Measurements from ENCODE around the gene TPPP3.
A peak's percentile ranks its signal among the peaks of the same experiment; 100 is the strongest.

The TPPP3 gene

DNA sequence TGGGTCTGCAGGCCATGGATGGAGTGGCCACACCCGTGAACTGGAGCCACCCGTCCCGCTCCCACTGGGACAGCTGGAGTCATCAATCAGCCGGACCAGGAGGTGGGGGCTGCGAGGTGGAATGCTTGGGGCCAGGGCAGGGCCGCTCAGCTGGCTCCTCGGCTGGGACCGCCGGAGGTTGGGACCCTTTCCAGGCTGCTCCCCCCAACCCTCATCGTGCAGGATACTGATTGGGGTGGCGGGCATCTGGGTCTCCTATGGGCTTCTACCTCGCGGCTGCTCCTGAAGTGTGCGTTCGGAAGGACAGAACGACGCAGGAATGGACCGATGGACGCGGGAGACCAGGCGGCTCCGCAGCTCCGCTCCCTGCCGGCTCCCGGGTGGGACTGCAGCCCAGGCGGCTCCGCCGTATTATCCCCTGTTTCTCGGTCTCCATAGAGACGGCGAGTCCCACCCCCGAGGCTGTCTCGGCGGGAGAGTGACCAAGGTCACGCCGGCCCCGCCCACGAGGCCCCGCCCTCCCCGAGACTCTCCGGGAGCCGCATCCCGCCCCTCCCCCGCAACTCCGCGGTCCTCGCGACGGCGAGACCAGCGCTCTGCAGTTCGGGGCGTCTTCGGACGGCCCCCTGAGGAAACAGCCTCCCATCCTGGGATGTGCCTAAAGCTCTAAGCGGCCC, at the start of gene TPPP3:
TPPP3 (minus strand) TSS at position 388 of the 677 bp plus-strand sequence. CDS start 2,387 bp downstream, outside the sequence.
- no peak within 1 kb of the TSS for H3K27ac Mint-ChIP-seq
- H3K4me1 Mint-ChIP-seq (ENCODE audit: low read depth): peaks cover 8% of the 10 kb centered on the region
- peaks cover 41% of the 10 kb centered on the region for H3K27me3 Mint-ChIP-seq (ENCODE audit: low read depth)
- peak within 1 kb of the TSS; percentile 25 for H3K4me3 Mint-ChIP-seq
- no peaks in the 10 kb centered on the region for H3K36me3 Mint-ChIP-seq (ENCODE audit: low read depth)
- no peaks in the 10 kb centered on the region for H3K9me3 Mint-ChIP-seq

DNA sequence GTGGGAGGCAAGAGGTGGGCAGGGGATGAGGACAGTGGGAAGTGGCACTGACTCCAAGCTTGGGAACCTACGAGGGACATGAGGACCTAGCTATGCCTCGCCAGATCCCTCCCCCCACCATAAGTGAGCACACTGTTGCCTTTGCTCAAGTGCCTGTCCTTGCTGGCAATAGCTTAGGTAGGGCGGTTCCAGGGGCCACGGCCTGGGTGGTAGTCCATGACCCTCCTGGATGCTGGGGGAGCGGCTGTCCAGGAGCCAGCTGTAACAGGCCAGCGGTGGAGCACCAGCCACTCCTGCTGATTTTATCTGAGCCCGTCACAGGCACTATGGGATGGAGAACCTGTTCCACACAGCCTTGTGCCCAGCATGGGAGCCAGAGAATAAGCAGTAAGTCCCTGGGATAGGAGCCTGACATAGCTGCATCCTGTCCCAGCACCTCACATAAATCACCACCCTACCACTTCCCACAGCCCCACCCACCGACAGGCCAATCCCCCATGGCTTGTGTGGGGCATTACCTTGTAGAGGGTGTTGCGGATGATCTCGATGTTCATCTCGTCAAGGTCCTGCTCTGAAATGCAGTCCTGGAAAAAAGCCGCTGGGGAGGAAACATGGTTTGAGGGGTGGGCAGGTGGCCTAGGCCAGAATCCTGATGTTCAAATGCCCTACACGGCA, 49.4 kb upstream of the TPPP3 start:
- H3K27me3 Mint-ChIP-seq (ENCODE audit: low read depth): no peaks in the 10 kb centered on the region
- peaks cover 6% of the 10 kb centered on the region for H3K4me1 Mint-ChIP-seq (ENCODE audit: low read depth)
- no peak overlapping the region for H3K27ac Mint-ChIP-seq
- H3K4me3 Mint-ChIP-seq: no peak overlapping the region
- H3K9me3 Mint-ChIP-seq: no peaks in the 10 kb centered on the region
- H3K36me3 Mint-ChIP-seq (ENCODE audit: low read depth): peaks cover 6% of the 10 kb centered on the region

DNA sequence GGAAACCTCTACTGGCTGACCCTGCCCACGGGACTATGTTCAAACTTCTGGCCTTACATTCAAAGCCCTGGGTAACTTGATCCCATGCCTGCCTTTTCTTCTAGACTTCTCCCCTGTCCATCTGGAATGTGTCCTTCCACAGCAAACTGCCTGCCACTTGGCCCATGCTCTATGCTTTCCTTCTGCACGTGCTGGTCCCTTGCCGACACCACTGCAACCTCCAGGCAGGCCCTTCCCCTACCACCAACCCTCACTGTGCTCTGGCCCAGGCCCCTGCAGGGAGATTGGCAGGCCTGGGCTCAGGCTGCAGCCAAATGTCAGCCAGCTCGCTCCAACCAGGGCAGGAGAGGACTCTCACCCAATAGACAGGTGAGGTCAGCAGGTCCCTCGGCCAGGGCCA, 48.6 kb upstream of the TPPP3 start:
- H3K4me3 Mint-ChIP-seq: no peak overlapping the region
- peaks cover 4% of the 10 kb centered on the region for H3K4me1 Mint-ChIP-seq (ENCODE audit: low read depth)
- no peak overlapping the region for H3K27ac Mint-ChIP-seq
- H3K27me3 Mint-ChIP-seq (ENCODE audit: low read depth): no peaks in the 10 kb centered on the region
- H3K9me3 Mint-ChIP-seq: no peaks in the 10 kb centered on the region
- peaks cover 6% of the 10 kb centered on the region for H3K36me3 Mint-ChIP-seq (ENCODE audit: low read depth)

DNA sequence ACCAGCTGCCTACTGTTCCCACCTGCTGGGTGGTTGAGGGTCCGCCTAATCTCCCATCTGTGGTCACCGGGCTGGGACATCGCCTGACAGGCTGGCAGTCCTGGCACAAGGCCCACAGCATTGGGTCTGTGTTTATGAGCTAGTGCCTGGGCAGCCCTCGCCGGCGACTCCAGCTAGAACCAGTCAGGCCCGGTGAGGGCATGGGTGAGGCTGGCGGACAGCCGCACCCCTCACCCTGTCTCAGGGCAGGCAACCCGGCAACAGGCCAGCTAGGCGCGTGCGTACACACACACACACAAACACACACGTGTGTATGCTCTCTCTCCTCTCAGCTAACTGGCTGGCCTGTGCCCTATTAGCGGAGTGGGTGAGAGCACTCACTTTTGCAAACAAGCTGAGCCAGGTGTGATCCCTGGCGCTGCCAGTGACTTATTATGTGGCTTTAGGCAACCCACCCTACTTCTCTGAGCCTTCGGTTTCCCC, 48.0 kb upstream of the TPPP3 start:
- peaks cover 4% of the 10 kb centered on the region for H3K4me1 Mint-ChIP-seq (ENCODE audit: low read depth)
- peaks cover 6% of the 10 kb centered on the region for H3K36me3 Mint-ChIP-seq (ENCODE audit: low read depth)
- H3K9me3 Mint-ChIP-seq: no peaks in the 10 kb centered on the region
- no peaks in the 10 kb centered on the region for H3K27me3 Mint-ChIP-seq (ENCODE audit: low read depth)
- H3K27ac Mint-ChIP-seq: no peak overlapping the region
- no peak overlapping the region for H3K4me3 Mint-ChIP-seq

DNA sequence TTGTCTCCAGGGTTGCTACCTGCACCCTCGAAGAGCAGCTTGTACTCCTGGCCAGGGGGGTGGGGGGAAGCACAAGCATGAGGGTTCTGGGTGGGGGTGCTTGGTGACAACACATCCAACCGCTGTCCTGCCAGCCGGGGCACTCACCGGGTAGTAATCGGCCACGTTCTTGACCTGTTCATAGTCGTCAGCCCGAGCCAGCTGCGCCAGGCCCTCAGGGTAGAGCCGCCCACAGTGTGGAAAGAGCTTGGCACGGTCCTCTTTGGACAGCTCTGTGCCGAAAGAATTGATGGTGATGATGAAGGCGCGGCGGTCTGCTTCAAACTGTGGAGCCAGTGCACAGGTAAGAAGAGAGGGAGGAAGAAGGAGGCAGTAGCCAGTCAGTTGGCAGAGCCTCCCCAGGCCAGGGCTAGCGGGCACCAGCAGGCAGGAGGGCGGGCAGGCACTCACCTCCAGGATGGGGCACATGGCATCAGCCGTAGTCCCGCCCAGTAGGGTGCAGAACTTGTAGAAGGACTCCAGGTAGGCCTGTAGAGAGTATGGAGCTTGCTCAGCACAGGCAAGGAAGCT, 45.6 kb upstream of the TPPP3 start:
- H3K4me3 Mint-ChIP-seq: no peak overlapping the region
- peaks cover 4% of the 10 kb centered on the region for H3K4me1 Mint-ChIP-seq (ENCODE audit: low read depth)
- no peaks in the 10 kb centered on the region for H3K27me3 Mint-ChIP-seq (ENCODE audit: low read depth)
- H3K27ac Mint-ChIP-seq: no peak overlapping the region
- H3K9me3 Mint-ChIP-seq: no peaks in the 10 kb centered on the region
- H3K36me3 Mint-ChIP-seq (ENCODE audit: low read depth): peaks cover 7% of the 10 kb centered on the region

DNA sequence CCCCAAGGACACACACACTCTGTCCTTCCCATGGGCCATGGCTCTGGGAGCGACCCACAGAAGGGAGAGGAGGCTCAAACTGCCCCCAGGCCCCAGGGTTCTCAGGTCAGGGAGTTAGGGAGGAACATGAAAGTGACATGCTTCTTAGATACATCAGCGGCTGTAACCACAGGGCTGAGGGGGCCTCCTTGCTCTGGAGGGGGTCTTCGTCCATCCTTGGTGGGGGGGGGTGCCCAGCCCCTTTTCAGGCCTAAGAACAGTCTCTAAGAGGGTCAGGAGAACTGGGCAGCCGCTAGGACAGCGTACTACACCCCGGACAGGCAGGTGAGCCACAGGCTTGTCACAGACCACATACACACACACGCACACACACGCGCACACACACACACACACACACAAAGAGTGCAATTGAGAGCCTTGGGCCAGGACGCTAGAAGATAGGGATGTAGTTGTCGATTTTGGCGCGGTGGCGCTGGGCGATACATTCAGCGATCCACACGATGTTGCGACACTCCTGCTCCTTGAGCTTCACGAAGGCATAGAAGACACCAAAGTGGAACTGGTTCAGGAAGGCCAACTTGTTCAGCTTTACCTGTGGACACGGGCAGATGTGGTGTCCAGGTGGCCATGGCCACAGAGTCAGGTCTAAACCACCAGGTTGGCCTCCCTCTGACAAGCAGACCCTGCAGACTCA, 44.9 kb upstream of the TPPP3 start:
- peaks cover 7% of the 10 kb centered on the region for H3K36me3 Mint-ChIP-seq (ENCODE audit: low read depth)
- H3K9me3 Mint-ChIP-seq: no peaks in the 10 kb centered on the region
- no peak overlapping the region for H3K4me3 Mint-ChIP-seq
- no peaks in the 10 kb centered on the region for H3K27me3 Mint-ChIP-seq (ENCODE audit: low read depth)
- peaks cover 4% of the 10 kb centered on the region for H3K4me1 Mint-ChIP-seq (ENCODE audit: low read depth)
- H3K27ac Mint-ChIP-seq: no peak overlapping the region

DNA sequence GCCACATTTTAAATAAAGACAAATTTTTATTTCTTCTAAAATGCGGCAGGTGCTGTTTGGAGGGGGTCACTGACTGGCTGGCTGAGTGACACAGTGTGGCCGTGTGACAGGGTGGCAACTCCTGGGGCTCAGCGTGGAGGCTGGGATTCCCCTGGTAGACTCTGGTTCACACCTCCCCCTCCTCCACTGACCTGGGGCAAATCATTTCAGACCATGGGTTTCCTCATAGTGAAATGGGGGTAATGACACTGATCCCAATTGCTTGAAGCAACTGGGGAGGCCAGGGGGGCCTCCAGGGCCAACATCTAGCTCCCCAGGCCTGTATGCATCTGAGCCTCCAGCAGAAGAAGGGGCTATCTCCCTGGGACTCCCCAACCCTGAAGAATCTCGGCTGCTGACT, 44.2 kb upstream of the TPPP3 start:
- H3K4me1 Mint-ChIP-seq (ENCODE audit: low read depth): peaks cover 4% of the 10 kb centered on the region
- peaks cover 2% of the 10 kb centered on the region for H3K27me3 Mint-ChIP-seq (ENCODE audit: low read depth)
- H3K9me3 Mint-ChIP-seq: no peaks in the 10 kb centered on the region
- peaks cover 7% of the 10 kb centered on the region for H3K36me3 Mint-ChIP-seq (ENCODE audit: low read depth)
- no peak overlapping the region for H3K27ac Mint-ChIP-seq
- H3K4me3 Mint-ChIP-seq: no peak overlapping the region

DNA sequence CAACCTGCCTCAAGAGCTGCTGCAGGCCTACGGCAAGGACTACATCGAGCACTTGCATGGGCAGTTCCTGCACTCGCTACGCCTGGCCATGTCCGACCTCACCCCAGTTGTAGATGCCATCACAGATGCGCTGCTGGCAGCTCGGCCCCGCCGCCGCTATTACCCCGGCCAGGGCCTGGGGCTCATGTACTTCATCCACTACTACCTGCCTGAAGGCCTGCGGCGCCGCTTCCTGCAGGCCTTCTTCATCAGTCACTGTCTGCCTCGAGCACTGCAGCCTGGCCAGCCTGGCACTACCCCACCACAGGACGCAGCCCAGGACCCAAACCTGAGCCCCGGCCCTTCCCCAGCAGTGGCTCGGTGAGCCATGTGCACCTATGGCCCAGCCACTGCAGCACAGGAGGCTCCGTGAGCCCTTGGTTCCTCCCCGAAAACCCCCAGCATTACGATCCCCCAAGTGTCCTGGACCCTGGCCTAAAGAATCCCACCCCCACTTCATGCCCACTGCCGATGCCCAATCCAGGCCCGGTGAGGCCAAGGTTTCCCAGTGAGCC, 43.4 kb upstream of the TPPP3 start:
- Mint-ChIP-seq H3K27me3 (ENCODE audit: low read depth) (peaks cover 9% of the 10 kb centered on the region), H3K36me3 (ENCODE audit: low read depth) (peaks cover 7% of the 10 kb centered on the region), H3K9me3 (no peaks in the 10 kb centered on the region), H3K4me3 (no peak overlapping the region), H3K4me1 (ENCODE audit: low read depth) (peaks cover 4% of the 10 kb centered on the region), H3K27ac (no peak overlapping the region)

DNA sequence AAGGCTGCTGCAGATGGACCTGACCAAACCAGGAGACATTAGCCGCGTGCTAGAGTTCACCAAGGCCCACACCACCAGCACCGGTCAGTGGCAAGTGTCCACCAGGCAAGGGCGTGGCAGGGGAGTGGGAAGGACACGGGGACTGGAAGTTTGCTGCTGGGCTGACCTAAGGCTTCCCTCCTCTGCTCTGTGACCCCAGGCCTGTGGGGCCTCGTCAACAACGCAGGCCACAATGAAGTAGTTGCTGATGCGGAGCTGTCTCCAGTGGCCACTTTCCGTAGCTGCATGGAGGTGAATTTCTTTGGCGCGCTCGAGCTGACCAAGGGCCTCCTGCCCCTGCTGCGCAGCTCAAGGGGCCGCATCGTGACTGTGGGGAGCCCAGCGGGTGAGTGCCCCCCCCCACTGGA, 42.5 kb upstream of the TPPP3 start:
- H3K9me3 Mint-ChIP-seq: no peaks in the 10 kb centered on the region
- no peak overlapping the region for H3K4me3 Mint-ChIP-seq
- H3K4me1 Mint-ChIP-seq (ENCODE audit: low read depth): peaks cover 6% of the 10 kb centered on the region
- H3K36me3 Mint-ChIP-seq (ENCODE audit: low read depth): peaks cover 7% of the 10 kb centered on the region
- no peak overlapping the region for H3K27ac Mint-ChIP-seq
- H3K27me3 Mint-ChIP-seq (ENCODE audit: low read depth): peaks cover 13% of the 10 kb centered on the region

DNA sequence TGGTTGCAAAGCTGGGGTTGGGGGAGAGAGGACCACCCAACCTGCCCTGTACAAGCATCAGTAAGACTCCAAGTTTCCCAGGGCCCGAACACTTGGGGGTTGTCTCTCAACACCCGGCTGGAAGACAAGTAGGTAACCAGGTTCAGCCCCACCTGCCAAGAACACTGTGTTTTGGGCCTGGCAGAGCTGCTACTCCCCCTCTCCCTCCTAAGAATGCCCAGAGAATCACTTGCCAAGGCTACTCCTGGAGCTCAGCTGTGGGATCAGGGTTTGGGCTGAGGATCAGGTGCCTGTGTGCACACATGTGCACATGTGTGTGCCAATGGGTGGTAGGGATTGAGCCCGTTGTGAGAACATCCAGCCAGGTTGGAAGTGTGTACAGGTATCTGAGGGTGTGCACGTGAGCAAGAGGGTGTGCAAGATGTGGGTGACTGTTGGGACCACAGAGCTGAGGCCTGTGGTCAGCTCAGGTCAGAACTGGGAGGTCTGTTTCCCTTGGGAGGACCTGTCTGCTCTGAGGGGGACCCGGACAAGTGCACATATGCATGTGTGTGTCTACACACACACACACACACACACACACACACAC, 39.9 kb upstream of the TPPP3 start:
- H3K4me1 Mint-ChIP-seq (ENCODE audit: low read depth): peaks cover 9% of the 10 kb centered on the region
- no peak overlapping the region for H3K27ac Mint-ChIP-seq
- H3K9me3 Mint-ChIP-seq: no peaks in the 10 kb centered on the region
- H3K4me3 Mint-ChIP-seq: no peak overlapping the region
- H3K36me3 Mint-ChIP-seq (ENCODE audit: low read depth): peaks cover 2% of the 10 kb centered on the region
- H3K27me3 Mint-ChIP-seq (ENCODE audit: low read depth): peaks cover 36% of the 10 kb centered on the region

DNA sequence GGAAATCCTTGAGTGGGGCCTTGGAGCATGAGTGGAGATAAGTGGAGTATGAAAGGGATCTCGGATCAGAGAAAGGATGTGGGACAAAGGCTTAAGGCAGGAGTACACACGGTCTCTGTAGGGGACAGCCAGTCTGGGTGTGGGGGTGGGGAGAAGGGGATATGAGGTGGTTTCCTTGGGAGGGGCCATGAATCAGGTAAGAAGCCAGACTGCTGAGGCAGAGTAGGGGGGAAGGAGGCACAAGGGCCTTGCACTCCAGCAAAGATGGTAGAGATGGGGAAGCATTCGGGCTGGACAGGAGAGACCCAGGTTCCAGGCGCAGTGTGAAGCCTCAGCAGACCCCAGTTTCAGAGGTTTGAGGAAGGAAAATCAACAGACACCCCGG, 39.2 kb upstream of the TPPP3 start:
- no peak overlapping the region for H3K27ac Mint-ChIP-seq
- H3K4me1 Mint-ChIP-seq (ENCODE audit: low read depth): peaks cover 5% of the 10 kb centered on the region
- H3K27me3 Mint-ChIP-seq (ENCODE audit: low read depth): peaks cover 40% of the 10 kb centered on the region
- no peak overlapping the region for H3K4me3 Mint-ChIP-seq
- H3K36me3 Mint-ChIP-seq (ENCODE audit: low read depth): peaks cover 2% of the 10 kb centered on the region
- no peaks in the 10 kb centered on the region for H3K9me3 Mint-ChIP-seq

DNA sequence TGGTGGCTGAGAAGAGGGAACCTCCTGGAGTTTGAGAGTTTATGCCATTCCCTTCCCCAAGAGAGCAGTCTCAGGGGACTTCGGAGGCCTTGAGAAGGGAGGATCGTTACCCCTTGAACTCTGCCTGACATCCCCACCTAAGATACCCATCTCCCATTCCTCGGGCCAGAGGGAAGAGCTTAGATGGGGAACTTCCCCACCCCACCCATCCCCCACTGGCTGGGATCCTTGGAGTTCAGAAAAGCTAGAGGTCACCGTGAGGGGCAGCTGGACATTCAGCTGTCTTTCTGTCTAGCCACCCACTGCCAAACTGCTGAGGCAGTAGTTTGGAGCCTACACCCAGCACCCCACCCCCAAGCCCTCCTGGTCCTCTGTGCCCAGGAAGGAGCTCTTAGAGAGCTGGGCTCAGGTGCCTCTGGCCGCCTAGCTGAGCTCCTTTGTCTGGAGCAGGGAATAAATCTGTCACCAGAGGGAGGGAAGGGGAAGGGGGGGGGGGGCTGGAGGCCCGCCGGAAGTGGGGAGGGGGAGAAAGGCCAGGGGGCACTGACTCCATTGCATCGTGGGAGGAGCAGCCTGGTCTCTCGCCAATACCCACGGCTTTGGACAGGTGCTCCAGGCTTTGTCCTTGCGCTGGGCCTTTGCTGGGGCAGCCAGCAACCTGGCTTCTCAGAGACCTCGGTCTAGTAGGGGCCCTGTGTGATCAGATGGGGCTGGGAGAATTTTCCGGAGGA, 38.6 kb upstream of the TPPP3 start:
- Mint-ChIP-seq H3K27ac (no peak overlapping the region), H3K4me3 (peak overlapping the region; percentile 31), H3K27me3 (ENCODE audit: low read depth) (peaks cover 44% of the 10 kb centered on the region), H3K4me1 (ENCODE audit: low read depth) (peaks cover 5% of the 10 kb centered on the region), H3K36me3 (ENCODE audit: low read depth) (peaks cover 2% of the 10 kb centered on the region), H3K9me3 (no peaks in the 10 kb centered on the region)

DNA sequence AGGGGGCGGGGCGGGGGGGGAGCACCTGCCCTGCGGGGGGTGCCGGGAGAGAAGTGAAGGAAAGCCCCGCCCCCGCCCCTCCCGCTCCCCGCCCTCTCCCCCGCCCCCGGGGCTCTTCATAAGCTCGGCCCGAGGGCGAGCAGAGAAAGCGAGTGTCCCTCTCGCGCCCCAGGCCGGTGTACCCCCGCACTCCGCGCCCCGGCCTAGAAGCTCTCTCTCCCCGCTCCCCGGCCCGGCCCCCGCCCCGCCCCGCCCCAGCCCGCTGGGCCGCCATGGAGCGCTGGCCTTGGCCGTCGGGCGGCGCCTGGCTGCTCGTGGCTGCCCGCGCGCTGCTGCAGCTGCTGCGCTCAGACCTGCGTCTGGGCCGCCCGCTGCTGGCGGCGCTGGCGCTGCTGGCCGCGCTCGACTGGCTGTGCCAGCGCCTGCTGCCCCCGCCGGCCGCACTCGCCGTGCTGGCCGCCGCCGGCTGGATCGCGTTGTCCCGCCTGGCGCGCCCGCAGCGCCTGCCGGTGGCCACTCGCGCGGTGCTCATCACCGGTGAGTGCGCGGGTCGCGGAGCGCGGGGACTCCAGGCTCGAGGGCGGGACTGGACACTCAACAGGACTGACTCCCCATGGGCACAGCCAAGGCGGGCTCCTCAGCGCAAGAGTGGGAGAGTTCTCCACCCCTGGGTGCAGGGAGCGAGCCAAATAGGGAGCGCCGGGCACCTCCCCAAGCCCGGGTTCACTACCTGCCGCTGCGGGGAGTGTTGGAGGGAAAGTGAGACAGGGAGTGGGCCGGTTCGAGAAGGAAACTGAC, 37.9 kb upstream of the TPPP3 start, which contains the start of gene HSD11B2:
HSD11B2 (plus strand) TSS at position 145 of the 798 bp plus-strand sequence; CDS start at position 273, 128 bp downstream.
- peak within 1 kb of the TSS; percentile 15 for H3K27ac Mint-ChIP-seq
- peaks cover 2% of the 10 kb centered on the region for H3K36me3 Mint-ChIP-seq (ENCODE audit: low read depth)
- peaks cover 5% of the 10 kb centered on the region for H3K4me1 Mint-ChIP-seq (ENCODE audit: low read depth)
- peak within 1 kb of the TSS; percentile 75 for H3K4me3 Mint-ChIP-seq
- no peaks in the 10 kb centered on the region for H3K9me3 Mint-ChIP-seq
- H3K27me3 Mint-ChIP-seq (ENCODE audit: low read depth): peaks cover 50% of the 10 kb centered on the region
